Testis (tissue), 2 donors: ENCODE data around the gene CDYL2.

Source experiments
- CTCF ChIP-seq, 3 experiments: fragments of 450-650 bp in 2 of 3; fragments of 200-600 bp in 1 of 3; sonication (generic) in 1 of 3; IDR thresholded peaks; one replicate each; pipeline ENCODE4 v1.5.1; 2016 to 2019; ENCODE audit warnings: antibody characterized with exemption in 3 of 3, mild to moderate bottlenecking in 2 of 3, moderate library complexity in 1 of 3
- POLR2A ChIP-seq: fragments of 450-650 bp; IDR thresholded peaks from one replicate; pipeline ENCODE4 v1.6.1; 2017; ENCODE audit warnings: antibody characterized with exemption, mild to moderate bottlenecking, moderate library complexity

- TF ChIP-seq POLR2A (no peak), CTCF (IDR thresholded peaks at IDR 0.05) (no peak)
Observed at GRCh38 chr16:80752541-80752940, 51.9 kb downstream of the CDYL2 start.
